Lung (tissue), 12 donors: ENCODE measurements around the gene HSD3B7. TPM values are rescaled to one million over a fixed set of nuclear protein-coding genes. Genes with fewer than 3 reads are reported as not detected.

Source experiments
- ATAC-seq: fragments of 200-7000 bp; cut with Tn5 transposase; one replicate; pipeline ENCODE4 v1.9.1; 2020; ENCODE audit warnings: moderate number of reproducible peaks; ENCODE audit not compliant: insufficient read depth, low FRiP score
- DNase-seq, 3 donors: peaks; one replicate each; pipeline ENCODE4 v3.0.0-alpha.2; 2013 to 2017
- H3K27ac ChIP-seq, 2 donors: one replicate each; pipeline ENCODE4 v1.5.1; 2013; ENCODE audit warnings: mild to moderate bottlenecking in 2 of 2, moderate library complexity in 2 of 2, control low read depth in 1 of 2, inconsistent platforms in 1 of 2, low read depth in 1 of 2, low read length in 1 of 2
- H3K27me3 ChIP-seq, 3 donors: one replicate each; pipeline ENCODE4 v1.5.1; 2013; ENCODE audit warnings: low read length in 2 of 3; ENCODE audit not compliant: control insufficient read depth in 3 of 3, insufficient read depth in 3 of 3
- H3K36me3 ChIP-seq, 4 donors: one replicate each; pipeline ENCODE4 v1.5.1; 2013; ENCODE audit warnings: low read length in 4 of 4, mild to moderate bottlenecking in 1 of 4, moderate library complexity in 1 of 4; ENCODE audit not compliant: control insufficient read depth in 4 of 4, insufficient read depth in 4 of 4
- H3K4me1 ChIP-seq, 5 donors: one replicate each; pipeline ENCODE4 v1.5.1; 2013; ENCODE audit warnings: low read length in 5 of 5, mild to moderate bottlenecking in 2 of 5, moderate library complexity in 1 of 5; ENCODE audit not compliant: control insufficient read depth in 5 of 5, insufficient read depth in 5 of 5
- H3K4me3 ChIP-seq: one replicate; pipeline ENCODE4 v1.5.1; 2013; ENCODE audit warnings: mild to moderate bottlenecking, control low read depth, moderate library complexity
- H3K9ac ChIP-seq, 2 donors: one replicate each; pipeline ENCODE4 v1.5.1; 2013; ENCODE audit warnings: low read length in 2 of 2, control low read depth in 1 of 2; ENCODE audit not compliant: insufficient read depth in 1 of 2
- H3K9me3 ChIP-seq, 4 donors: one replicate each; pipeline ENCODE4 v1.5.1; 2013; ENCODE audit warnings: low read length in 3 of 4, mild to moderate bottlenecking in 1 of 4, moderate library complexity in 1 of 4; ENCODE audit not compliant: control insufficient read depth in 4 of 4, insufficient read depth in 3 of 4
- WGBS, 2 donors: extraction: QIAGEN DNeasy Blood & Tissue Kit; methylation state at CpG; one replicate each; pipeline ENCODE4 v1.1.7; 2013; 5-methylcytosine and 5-hydroxymethylcytosine counted together
- polyA plus RNA-seq, 2 donors: library from polyadenylated mRNA; stranded (reverse); fragments of 200-250 nt; gene quantifications; one replicate each; pipeline ENCODE4 v1.2.1, GENCODE V29; 2013
- total RNA-seq, 2 donors: library from RNA; depleted of rRNA in 1 of 2; stranded (reverse); fragments of >200 nt in 1 of 2; gene quantifications; one replicate each; pipeline ENCODE4 v1.2.1, GENCODE V29; 2014 to 2021
- TF ChIP-seq, protein P1 (sequence below): IDR thresholded peaks from 2 replicates; pipeline ENCODE4 v1.5.1; 2012; ENCODE audit warnings: mild to moderate bottlenecking; ENCODE audit errors: control extremely low read depth, extremely low read depth
- donor health status: control.
- donor health status: control.
- donor health status: Bipolar disorder and iron deficiency.
- donor health status: healthy.
- donor health status: DM: yes; HTN: yes; CAD: no.

HSD3B7 gene
- total and polyA plus RNA-seq, 4 donors, result 6.2 to 34.5 (median 20.7) TPM

GRCh38 chr16:31002862-31003341, 17.9 kb downstream of the HSD3B7 start:
- no peak overlapping the region for H3K4me3 ChIP-seq
- H3K4me1 ChIP-seq, result no peaks in the 10 kb centered on the region
- WGBS, 2 donors, result 83 to 92% methylated on average over 9 of the region's 9 CpGs
- ATAC-seq (no peak), DNase-seq (no peak)
- H3K27ac ChIP-seq, result no peak overlapping the region
- peaks cover 0 to 19% (median 5%) of the 10 kb centered on the region in 3 donors for H3K27me3 ChIP-seq
- H3K36me3 ChIP-seq, result no peaks in the 10 kb centered on the region
- H3K9ac ChIP-seq, result no peak overlapping the region
- no peaks in the 10 kb centered on the region for H3K9me3 ChIP-seq
- TF ChIP-seq, protein P1, sequence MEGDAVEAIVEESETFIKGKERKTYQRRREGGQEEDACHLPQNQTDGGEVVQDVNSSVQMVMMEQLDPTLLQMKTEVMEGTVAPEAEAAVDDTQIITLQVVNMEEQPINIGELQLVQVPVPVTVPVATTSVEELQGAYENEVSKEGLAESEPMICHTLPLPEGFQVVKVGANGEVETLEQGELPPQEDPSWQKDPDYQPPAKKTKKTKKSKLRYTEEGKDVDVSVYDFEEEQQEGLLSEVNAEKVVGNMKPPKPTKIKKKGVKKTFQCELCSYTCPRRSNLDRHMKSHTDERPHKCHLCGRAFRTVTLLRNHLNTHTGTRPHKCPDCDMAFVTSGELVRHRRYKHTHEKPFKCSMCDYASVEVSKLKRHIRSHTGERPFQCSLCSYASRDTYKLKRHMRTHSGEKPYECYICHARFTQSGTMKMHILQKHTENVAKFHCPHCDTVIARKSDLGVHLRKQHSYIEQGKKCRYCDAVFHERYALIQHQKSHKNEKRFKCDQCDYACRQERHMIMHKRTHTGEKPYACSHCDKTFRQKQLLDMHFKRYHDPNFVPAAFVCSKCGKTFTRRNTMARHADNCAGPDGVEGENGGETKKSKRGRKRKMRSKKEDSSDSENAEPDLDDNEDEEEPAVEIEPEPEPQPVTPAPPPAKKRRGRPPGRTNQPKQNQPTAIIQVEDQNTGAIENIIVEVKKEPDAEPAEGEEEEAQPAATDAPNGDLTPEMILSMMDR, result no peak

- WGBS, 2 donors, result 81 to 87% methylated on average over 6 of the region's 6 CpGs
- DNase-seq (no peak), ATAC-seq (no peak)
- H3K4me3 ChIP-seq, result no peak overlapping the region
- TF ChIP-seq, protein P1, result no peak
- peaks cover 0 to 20% (median 5%) of the 10 kb centered on the region in 3 donors for H3K27me3 ChIP-seq
- no peaks in the 10 kb centered on the region for H3K36me3 ChIP-seq
- no peak overlapping the region for H3K9ac ChIP-seq
- no peaks in the 10 kb centered on the region for H3K4me1 ChIP-seq
- H3K27ac ChIP-seq, result no peak overlapping the region
- no peaks in the 10 kb centered on the region for H3K9me3 ChIP-seq
Observed at GRCh38 chr16:31003744-31004143, 18.7 kb downstream of the HSD3B7 start.

GRCh38 chr16:31004658-31005057, 19.7 kb downstream of the HSD3B7 start:
- TF ChIP-seq, protein P1, result no peak
- H3K9ac ChIP-seq, result no peak overlapping the region
- no peak overlapping the region for H3K4me3 ChIP-seq
- H3K27me3 ChIP-seq, result peaks cover 0 to 27% (median 5%) of the 10 kb centered on the region in 3 donors
- no peak for DNase-seq
- no peaks in the 10 kb centered on the region for H3K4me1 ChIP-seq
- H3K9me3 ChIP-seq, result no peaks in the 10 kb centered on the region
- no peak overlapping the region for H3K27ac ChIP-seq
- WGBS, 2 donors, result 64 to 67% methylated on average over 2 of the region's 2 CpGs
- H3K36me3 ChIP-seq, result no peaks in the 10 kb centered on the region
- ATAC-seq, result no peak

GRCh38 chr16:31005350-31006085, 20.5 kb downstream of the HSD3B7 start:
- 68 to 70% methylated on average over 16 of the region's 16 CpGs for WGBS, 2 donors
- H3K27ac ChIP-seq, result no peak overlapping the region
- TF ChIP-seq, protein P1, result no peak
- DNase-seq (no peak), ATAC-seq (no peak)
- peaks cover 0 to 29% (median 5%) of the 10 kb centered on the region in 3 donors for H3K27me3 ChIP-seq
- H3K4me1 ChIP-seq, result no peaks in the 10 kb centered on the region
- H3K9ac ChIP-seq, result no peak overlapping the region
- H3K9me3 ChIP-seq, result no peaks in the 10 kb centered on the region
- H3K4me3 ChIP-seq, result no peak overlapping the region
- H3K36me3 ChIP-seq, result no peaks in the 10 kb centered on the region
